Stimulated activated naive CD8-positive, alpha-beta T cell treated with anti-CD3 and anti-CD28 coated beads, Interleukin-15, amount 100 ng/mL, for 72 hours (primary cell): ENCODE data around the gene CEP170B.
"Not testable (repeated sequence)": the region's sequence is repeated elsewhere in the genome, so short reads cannot be mapped to it uniquely, and the experiment has no call there.

Experiments used
- ATAC-seq: fragments of 150-1000 bp; cut with Tn5 transposase; 2 replicates; pipeline ENCODE4 v1.10.0; 2021; ENCODE audit warnings: mild to moderate bottlenecking, moderate library complexity
- DNase-seq, 2 donors: peaks; one replicate each; pipeline ENCODE4 v3.0.0; 2021 to 2022
- H3K27ac Mint-ChIP-seq, 2 donors: one replicate each; pipeline ENCODE4 v1.8.0; 2022; ENCODE audit warnings: mild to moderate bottlenecking in 2 of 2, mixed read lengths in 2 of 2, moderate library complexity in 2 of 2
- H3K27me3 Mint-ChIP-seq: one replicate; pipeline ENCODE4 v1.8.0; 2022; ENCODE audit warnings: mixed read lengths
- H3K4me1 Mint-ChIP-seq: one replicate; pipeline ENCODE4 v1.8.0; 2022; ENCODE audit warnings: mild to moderate bottlenecking, mixed read lengths
- H3K4me3 Mint-ChIP-seq, 2 donors: one replicate each; pipeline ENCODE4 v1.8.0; 2022; ENCODE audit warnings: mild to moderate bottlenecking in 2 of 2, mixed read lengths in 2 of 2, moderate library complexity in 1 of 2
- H3K9me3 Mint-ChIP-seq, 2 donors: one replicate each; pipeline ENCODE4 v1.8.0; 2022; ENCODE audit warnings: mixed read lengths in 2 of 2

The CEP170B gene

DNA sequence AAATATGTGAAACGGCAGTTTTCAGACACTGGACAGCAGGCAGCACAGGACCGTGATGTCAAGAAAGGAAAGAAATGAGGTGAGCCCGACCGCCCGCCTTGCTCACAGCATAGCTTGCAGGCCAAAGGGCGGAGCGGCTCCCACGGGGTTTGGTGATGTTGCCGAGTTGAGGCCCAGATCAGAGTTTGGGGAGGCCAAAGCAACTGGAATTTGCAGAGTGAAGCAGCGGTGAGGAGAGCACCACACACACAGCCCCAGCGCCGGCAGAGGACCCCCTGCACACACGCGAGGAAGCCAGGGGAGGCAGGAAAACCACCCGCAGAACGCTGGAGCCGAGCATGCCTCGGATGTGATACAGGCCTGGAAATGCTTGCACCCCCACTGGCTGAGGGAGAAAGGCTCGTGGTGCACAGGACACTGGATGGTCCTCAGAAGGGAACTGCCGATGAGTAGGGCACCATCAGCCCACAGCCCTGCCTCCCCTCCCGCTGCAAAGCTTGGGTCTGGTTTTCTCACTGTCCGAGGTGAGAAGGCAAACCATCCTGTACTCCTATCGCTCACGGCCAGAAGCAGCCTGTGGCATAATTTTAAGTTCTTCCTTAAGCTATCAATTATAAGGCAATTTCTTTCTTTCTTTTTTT, 33.9 kb downstream of the CEP170B start:
- no peak for ATAC-seq
- Mint-ChIP-seq H3K4me3 (no peak overlapping the region), H3K27ac (no peak overlapping the region), H3K9me3 (no peaks in the 10 kb centered on the region), H3K27me3 (peaks cover 11% of the 10 kb centered on the region), H3K4me1 (no peaks in the 10 kb centered on the region)
- no peak for DNase-seq

DNA sequence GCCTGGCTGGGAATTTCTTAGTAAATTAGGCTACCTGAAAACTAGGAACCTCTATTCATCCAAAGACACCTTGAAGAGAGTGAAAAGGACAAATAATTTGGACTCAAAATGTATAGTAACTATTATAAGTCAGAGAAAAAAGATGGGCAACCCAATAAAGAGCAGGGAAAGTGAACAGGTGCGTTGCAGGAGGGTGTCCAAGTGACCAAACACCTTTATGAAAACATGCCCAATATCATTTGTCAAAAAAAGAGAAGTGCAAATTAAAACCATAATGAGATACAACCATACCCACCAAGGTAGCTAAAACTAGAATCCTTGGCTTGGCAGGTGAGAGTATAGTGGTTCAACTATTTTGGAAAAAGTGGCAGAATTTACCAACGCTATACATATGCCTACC, 34.7 kb downstream of the CEP170B start:
- no peak for ATAC-seq
- no peak for DNase-seq
- Mint-ChIP-seq H3K27me3 (peaks cover 19% of the 10 kb centered on the region), H3K27ac (no peak overlapping the region), H3K4me1 (no peaks in the 10 kb centered on the region), H3K9me3 (no peaks in the 10 kb centered on the region), H3K4me3 (no peak overlapping the region)

DNA sequence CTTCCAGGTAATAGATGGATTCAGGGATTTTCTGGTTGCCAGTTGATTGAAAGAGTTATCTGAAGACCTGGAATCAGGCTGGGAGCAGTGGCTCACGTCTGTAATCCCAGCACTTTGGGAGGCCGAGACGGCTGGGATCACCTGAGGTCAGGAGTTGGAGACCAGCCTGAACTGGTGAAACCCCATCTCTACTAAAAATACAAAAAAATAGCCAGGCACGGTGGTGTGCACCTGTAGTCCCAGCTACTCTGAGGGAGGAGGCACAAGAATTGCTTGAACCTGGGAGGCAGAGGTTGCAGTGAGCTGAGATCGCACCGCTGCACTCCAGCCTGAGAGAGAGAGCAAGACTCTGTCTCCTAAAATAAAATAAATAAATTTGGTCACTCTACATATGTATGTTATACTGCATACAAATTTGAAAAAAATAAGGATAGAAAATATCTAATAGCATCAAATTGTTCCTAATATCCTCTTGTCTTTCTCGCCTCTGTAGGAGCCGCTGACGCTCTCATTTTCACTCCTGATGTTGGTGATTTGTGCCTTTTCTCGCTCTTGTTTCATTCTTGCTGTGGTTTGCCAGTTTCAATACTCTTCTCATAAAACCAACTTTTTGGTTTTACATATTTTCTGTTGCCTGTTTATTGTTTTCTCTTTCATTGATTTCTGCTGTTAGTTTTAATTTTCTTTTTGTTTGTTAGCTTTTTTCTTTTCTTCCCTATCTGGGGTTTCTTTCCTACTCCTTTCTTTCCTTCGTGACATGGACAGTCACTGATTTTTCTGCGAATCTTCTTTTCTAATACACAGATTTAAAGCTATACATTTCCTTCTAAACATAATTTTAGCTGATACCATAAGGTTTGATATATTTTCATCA, 35.8 kb downstream of the CEP170B start:
- Mint-ChIP-seq H3K27ac (no peak overlapping the region), H3K9me3 (no peaks in the 10 kb centered on the region), H3K4me3 (no peak overlapping the region), H3K27me3 (peaks cover 21% of the 10 kb centered on the region), H3K4me1 (no peaks in the 10 kb centered on the region)
- ATAC-seq = no peak
- no peak for DNase-seq

DNA sequence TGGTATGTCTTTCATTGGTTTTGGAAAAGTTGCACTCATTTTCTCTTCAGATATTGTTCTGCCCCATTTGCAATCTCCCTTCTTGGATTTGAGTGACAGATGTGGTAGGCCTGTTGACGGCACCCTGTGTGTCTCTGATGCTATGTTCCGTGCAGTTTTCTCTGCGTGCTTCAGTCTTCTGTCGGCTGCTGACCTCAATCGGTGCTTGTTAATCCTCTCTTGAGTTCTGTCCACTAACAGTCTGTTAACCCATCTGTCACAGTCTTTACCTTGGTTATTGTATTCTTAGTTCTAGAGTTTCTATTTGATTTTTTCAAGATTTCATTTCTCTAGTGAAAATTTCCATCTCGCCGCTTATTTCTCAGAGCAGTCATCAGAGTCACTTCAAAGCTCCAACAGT, 38.9 kb downstream of the CEP170B start:
- no peaks in the 10 kb centered on the region for H3K4me1 Mint-ChIP-seq
- no peak overlapping the region for H3K27ac Mint-ChIP-seq
- peaks cover 31% of the 10 kb centered on the region for H3K27me3 Mint-ChIP-seq
- ATAC-seq = no peak
- H3K9me3 Mint-ChIP-seq = no peaks in the 10 kb centered on the region
- H3K4me3 Mint-ChIP-seq = no peak overlapping the region
- DNase-seq = no peak

DNA sequence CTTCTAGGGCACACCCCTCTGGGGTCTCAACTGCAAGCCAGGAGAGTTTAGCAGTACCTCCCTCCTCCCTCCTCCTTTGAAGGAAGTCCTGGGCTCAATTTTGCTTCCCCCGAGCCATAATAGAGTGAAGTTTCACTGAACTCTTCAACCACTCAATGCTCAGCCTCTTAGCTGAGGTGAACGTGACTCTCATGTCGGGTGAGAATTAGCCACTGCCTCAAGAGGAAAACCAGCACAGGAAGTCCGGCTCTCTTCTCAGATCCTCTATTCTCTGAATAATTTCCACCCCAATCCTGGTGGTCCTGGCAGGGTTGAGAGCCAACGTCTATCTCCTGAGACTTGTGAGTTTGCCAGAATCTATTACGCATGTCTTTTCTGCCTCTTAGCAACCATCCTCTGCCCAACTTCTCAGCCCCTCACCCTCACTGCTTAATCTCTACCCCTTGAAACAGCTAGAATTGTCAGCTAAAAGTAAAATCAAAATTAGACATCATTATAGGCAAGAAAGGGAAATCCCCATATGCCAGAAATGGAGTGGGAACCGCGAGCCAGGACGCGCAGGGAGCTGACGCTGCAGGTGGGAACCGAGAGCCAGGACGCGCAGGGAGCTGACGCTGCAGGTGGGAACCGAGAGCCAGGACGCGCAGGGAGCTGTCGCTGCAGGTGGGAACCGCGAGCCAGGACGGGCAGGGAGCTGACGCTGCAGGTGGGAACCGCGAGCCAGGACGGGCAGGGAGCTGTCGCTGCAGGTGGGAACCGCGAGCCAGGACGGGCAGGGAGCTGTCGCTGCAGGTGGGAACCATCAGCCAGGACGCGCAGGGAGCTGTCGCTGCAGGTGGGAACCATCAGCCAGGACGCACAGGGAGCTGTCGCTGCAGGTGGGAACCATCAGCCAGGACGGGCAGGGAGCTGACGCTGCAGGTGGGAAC, 39.8 kb downstream of the CEP170B start:
- H3K9me3 Mint-ChIP-seq, H3K4me3 Mint-ChIP-seq, H3K4me1 Mint-ChIP-seq, DNase-seq, H3K27ac Mint-ChIP-seq, ATAC-seq: not testable (repeated sequence)
- H3K27me3 Mint-ChIP-seq = peaks cover 37% of the 10 kb centered on the region

DNA sequence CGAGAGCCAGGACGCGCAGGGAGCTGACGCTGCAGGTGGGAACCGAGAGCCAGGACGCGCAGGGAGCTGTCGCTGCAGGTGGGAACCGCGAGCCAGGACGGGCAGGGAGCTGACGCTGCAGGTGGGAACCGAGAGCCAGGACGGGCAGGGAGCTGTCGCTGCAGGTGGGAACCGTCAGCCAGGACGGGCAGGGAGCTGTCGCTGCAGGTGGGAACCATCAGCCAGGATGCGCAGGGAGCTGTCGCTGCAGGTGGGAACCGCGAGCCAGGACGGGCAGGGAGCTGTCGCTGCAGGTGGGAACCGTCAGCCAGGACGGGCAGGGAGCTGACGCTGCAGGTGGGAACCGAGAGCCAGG, 40.5 kb downstream of the CEP170B start:
- H3K9me3 Mint-ChIP-seq, H3K4me1 Mint-ChIP-seq, H3K27ac Mint-ChIP-seq, H3K4me3 Mint-ChIP-seq, DNase-seq, ATAC-seq: not testable (repeated sequence)
- H3K27me3 Mint-ChIP-seq = peaks cover 41% of the 10 kb centered on the region

DNA sequence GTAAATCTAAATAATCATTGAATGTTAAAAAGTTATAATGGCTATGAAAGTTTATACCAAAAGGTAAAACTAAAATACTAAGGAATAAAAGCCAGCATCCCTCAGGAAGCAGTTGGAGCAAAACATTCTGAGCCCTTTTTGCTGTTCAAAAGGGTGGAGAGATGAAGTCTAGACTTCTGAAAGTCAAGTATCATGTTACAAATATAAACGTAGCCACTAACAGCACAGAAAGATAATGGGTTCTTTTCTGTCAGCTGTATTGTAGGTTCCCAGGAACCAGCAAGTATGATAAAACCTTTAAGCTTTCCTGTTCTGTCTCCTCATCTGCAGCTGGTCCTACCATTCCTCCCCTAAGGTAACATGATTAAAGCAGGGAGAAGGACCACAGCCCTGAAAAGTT, 43.2 kb downstream of the CEP170B start:
- Mint-ChIP-seq H3K27ac (no peak overlapping the region), H3K4me3 (no peak overlapping the region), H3K27me3 (peaks cover 48% of the 10 kb centered on the region), H3K9me3 (peaks cover 12 to 24% of the 10 kb centered on the region in 2 donors), H3K4me1 (no peaks in the 10 kb centered on the region)
- DNase-seq = no peak
- no peak for ATAC-seq

DNA sequence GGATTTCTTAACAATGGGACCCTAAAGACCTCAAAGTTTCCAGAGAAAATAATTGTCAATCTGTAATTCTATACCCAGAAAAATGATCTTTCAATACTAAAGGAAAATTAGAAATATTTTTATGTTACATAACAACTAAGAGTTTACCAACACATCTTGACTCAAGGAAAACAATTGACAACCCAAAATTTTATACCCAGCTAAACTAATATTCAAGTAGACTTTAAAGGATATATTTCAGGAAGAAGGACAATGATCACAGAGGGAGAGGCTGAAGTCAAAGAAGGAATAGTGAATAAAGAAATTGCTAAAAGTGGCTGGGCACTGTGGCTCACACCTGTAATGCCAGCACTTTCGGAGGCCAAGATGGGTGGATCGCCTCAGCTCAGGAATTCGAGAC, 47.0 kb downstream of the CEP170B start:
- Mint-ChIP-seq H3K27me3 (peaks cover 52% of the 10 kb centered on the region), H3K9me3 (peaks cover 12 to 24% of the 10 kb centered on the region in 2 donors), H3K4me1 (no peaks in the 10 kb centered on the region), H3K27ac (no peak overlapping the region), H3K4me3 (no peak overlapping the region)
- DNase-seq (no peak), ATAC-seq (no peak)

DNA sequence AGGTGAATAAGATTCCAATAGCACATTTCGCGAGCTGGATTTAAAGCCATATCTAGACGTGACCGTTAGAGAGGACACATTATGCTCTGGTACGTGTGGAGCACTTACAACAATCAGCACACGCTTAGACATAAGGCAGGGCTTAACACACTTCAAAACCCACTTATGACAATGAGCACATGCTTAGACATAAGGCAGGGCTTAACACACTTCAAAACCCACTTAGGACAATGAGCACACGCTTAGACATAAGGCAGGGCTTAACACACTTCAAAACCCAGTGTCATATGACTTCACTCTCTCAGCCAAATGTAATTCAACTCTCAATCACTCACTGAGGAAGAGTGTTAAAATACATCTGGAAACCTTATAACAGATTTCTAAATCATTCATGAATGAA, 48.4 kb downstream of the CEP170B start:
- Mint-ChIP-seq H3K27ac (no peak overlapping the region), H3K4me3 (no peak overlapping the region), H3K9me3 (peaks cover 12 to 24% of the 10 kb centered on the region in 2 donors), H3K27me3 (peaks cover 45% of the 10 kb centered on the region), H3K4me1 (no peaks in the 10 kb centered on the region)
- ATAC-seq = no peak
- DNase-seq = no peak

DNA sequence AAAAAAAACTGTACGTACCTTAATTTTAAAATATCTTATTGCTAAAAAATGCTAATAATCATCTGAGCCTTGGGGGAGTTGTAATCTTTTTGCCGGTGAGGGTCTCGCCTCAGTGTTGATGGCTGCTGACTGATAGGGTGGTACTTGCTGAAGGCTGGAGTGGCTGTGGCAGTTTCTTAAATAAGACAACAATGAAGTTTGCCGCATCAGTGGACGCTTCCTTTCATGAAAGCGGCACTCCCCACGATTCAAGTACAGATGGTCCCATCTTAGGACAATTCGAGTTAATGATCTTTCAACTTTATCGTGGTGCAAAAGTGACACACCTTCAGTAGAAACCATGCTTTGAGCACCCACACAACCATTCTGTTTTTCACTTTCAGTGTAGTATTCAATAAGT, 52.0 kb downstream of the CEP170B start:
- Mint-ChIP-seq H3K4me3 (no peak overlapping the region), H3K27ac (no peak overlapping the region)
- no peak for DNase-seq

DNA sequence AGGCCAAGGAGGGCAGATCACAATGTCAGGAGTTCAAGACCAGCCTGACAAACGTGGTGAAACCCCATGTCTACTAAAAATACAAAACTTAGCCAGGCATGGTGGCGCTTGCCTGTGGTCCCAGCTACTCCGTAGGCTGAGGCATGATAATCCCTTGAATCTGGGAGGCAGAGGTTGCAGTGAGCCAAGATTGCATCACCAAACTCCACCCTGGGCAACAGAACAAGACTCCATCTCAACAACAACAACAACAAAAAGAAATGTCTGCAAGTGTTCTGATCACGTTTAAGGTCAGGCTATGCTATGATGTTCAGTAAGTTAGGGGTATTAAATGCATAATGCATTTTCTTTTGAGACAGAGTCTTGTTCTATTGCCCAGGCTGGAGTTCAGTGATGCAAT, 52.9 kb downstream of the CEP170B start:
- no peak overlapping the region for H3K4me3 Mint-ChIP-seq
- H3K27me3 Mint-ChIP-seq = peaks cover 34% of the 10 kb centered on the region
- H3K9me3 Mint-ChIP-seq = no peaks in the 10 kb centered on the region
- ATAC-seq (no peak), DNase-seq (no peak)
- H3K27ac Mint-ChIP-seq = no peak overlapping the region
- H3K4me1 Mint-ChIP-seq = no peaks in the 10 kb centered on the region

More for the DNA sequence above, 52.0 kb downstream of the CEP170B start:
- Mint-ChIP-seq H3K27me3 (peaks cover 34% of the 10 kb centered on the region), H3K9me3 (peaks cover 2 to 3% of the 10 kb centered on the region in 2 donors), H3K4me1 (no peaks in the 10 kb centered on the region)
- ATAC-seq = no peak

DNA sequence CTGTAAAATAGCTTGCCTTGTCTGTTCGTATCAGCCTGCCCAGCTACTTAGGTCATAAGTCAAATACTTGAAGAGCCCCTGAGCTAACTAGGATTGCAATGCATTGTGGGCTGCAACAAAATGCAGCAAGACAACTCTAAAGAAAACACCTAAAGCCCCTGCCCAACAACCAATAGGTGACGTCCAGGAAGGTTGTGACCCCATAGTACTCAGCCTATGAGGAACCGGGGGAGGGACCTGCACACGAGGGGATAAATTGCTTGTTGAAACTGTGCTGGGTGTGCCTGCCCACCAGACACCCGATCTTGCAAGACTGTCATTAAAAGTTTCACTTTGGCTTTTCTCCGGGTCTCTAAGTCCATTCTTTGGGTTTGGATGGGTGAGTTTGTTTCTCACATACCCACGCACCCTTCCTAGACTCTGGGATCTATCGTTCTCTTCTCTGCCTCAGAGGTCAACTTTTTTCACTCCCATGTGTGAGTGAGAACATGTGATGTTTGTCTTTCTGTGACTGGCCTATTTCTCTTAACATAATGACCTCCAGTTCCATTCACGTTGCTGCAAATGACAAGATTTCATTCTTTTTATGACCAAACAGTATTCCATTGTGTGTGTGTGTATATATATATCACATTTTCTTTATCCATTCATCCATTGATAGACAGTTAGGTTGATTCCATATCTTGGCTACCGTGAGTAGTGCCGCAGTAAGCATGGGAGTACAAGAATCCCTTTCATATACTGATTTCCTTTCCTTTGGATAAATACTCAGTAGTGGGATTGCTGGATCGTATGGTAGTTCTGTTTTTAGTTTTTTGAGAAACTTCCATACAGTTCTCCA, 54.3 kb downstream of the CEP170B start:
- DNase-seq, ATAC-seq, H3K27ac Mint-ChIP-seq, H3K4me3 Mint-ChIP-seq, H3K9me3 Mint-ChIP-seq, H3K4me1 Mint-ChIP-seq: not testable (repeated sequence)
- peaks cover 23% of the 10 kb centered on the region for H3K27me3 Mint-ChIP-seq

DNA sequence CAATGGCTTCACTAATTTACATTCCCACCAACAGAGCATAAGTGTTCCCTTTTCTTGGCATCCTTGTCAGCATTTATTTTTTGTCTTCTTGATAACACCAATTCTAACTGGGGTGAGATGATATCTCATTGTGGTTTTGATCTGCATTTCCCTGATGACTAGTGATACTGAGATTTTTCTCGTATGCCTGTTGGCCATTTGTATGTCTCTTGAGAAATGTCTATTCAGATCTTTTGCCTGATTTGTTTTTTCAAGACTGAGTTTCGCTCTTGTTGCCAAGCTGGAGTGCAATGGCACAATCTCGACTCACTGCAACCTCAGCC, 54.9 kb downstream of the CEP170B start:
- Mint-ChIP-seq H3K27me3 (peaks cover 17% of the 10 kb centered on the region), H3K27ac (no peak overlapping the region), H3K9me3 (peaks cover 0 to 9% of the 10 kb centered on the region in 2 donors), H3K4me3 (no peak overlapping the region), H3K4me1 (no peaks in the 10 kb centered on the region)
- DNase-seq = no peak
- ATAC-seq = no peak

DNA sequence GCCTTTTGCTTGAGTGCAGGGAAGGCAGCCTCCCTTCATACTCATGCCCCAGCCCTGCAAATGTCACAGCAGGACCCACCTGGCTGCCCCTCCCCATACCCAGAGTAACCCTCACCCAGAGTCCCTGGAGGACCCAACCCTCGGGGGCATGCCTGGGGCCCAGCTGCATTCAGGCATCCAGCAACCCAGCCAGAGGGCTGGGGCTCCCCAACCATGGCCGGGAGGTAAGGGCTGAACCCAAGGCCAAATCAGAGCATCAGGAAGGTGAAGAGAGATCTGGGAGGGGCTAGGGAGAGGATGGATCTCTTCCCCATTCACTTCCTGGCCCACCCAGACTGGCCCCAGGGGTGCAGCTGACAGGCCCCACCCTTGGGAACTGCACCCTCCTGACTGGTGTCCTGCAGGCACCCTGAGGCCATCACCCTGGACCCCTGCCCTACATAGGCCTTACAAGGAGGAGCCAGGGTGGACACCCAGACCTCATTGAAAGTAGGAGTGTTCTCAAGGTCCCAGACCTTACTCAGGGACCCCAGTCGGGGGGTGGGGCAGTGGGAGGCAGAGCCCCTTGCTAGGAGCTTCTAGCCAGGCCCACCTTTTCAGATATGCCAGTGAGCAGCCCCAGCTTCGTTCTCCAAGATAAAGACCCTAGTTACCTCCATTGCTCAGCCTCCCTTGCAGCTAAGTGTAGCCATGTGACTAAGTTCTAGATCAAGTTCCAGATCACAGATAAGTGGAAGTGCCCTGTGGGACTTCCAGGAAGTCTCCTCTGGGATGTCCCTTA, 58.8 kb downstream of the CEP170B start:
- peaks cover 17% of the 10 kb centered on the region for H3K27me3 Mint-ChIP-seq
- no peak overlapping the region for H3K27ac Mint-ChIP-seq
- H3K4me3 Mint-ChIP-seq = no peak overlapping the region
- H3K4me1 Mint-ChIP-seq = peaks cover 15% of the 10 kb centered on the region
- ATAC-seq = no peak
- peaks cover 0 to 9% of the 10 kb centered on the region in 2 donors for H3K9me3 Mint-ChIP-seq
- DNase-seq = no peak
